CD14-positive monocyte (primary cell): ENCODE measurements around the gene RBM15. TPM values are rescaled to one million over a fixed set of nuclear protein-coding genes. Genes with fewer than 3 reads are reported as not detected.

ENCODE experiments used
- DNase-seq, 3 donors: peaks; one replicate each; pipeline ENCODE4 v3.0.0-alpha.2; 2011 to 2022
- H2AFZ ChIP-seq: 2 replicates; pipeline ENCODE4 v1.6.0; 2012; ENCODE audit warnings: mild to moderate bottlenecking, low read depth, low read length, inconsistent platforms; ENCODE audit not compliant: insufficient read depth, poor library complexity, severe bottlenecking
- H3K27ac ChIP-seq, 2 donors: 1 replicate in 1 of 2; 2 replicates in 1 of 2; pipeline ENCODE4 v1.5.1; 2012 to 2013; ENCODE audit warnings: low read length in 2 of 2, control low read depth in 1 of 2, inconsistent platforms in 1 of 2, low read depth in 1 of 2, mild to moderate bottlenecking in 1 of 2
- H3K27me3 ChIP-seq, 2 donors: one replicate each; pipeline versions ENCODE4 v1.6.0 to v1.6.1; 2011 to 2013; ENCODE audit warnings: low read length in 2 of 2; ENCODE audit not compliant: control insufficient read depth in 2 of 2, insufficient read depth in 2 of 2
- H3K36me3 ChIP-seq, 2 donors: replicated peaks in 1 of 2; 1 replicate in 1 of 2; 2 replicates in 1 of 2; pipeline versions ENCODE4 v1.5.1 to v1.6.1; 2012 to 2013; ENCODE audit warnings: low read length in 2 of 2, control low read depth in 1 of 2, inconsistent platforms in 1 of 2, mild to moderate bottlenecking in 1 of 2; ENCODE audit not compliant: insufficient read depth in 2 of 2, control insufficient read depth in 1 of 2
- H3K4me1 ChIP-seq, 2 donors: 1 replicate in 1 of 2; 2 replicates in 1 of 2; pipeline versions ENCODE4 v1.5.1 to v1.6.1; 2012 to 2013; ENCODE audit warnings: low read length in 2 of 2, control low read depth in 1 of 2, inconsistent platforms in 1 of 2, mild to moderate bottlenecking in 1 of 2, moderate library complexity in 1 of 2; ENCODE audit not compliant: insufficient read depth in 2 of 2, control insufficient read depth in 1 of 2
- H3K4me2 ChIP-seq: replicated peaks from 2 replicates; pipeline ENCODE3; 2012; ENCODE audit warnings: low read length, moderate library complexity, mild to moderate bottlenecking; ENCODE audit not compliant: poor library complexity, severe bottlenecking; ENCODE audit errors: extremely low read depth
- H3K4me3 ChIP-seq, 3 experiments: fragments of 200-600 bp in 1 of 3; sonication (generic) in 1 of 3; replicated peaks in 1 of 3; 1 replicate in 2 of 3; 2 replicates in 1 of 3; pipeline ENCODE4 v1.5.1; 2011 to 2013; ENCODE audit warnings: low read length in 3 of 3, mild to moderate bottlenecking in 3 of 3, control low read depth in 2 of 3, low read depth in 2 of 3, inconsistent platforms in 1 of 3, moderate library complexity in 1 of 3
- H3K79me2 ChIP-seq: 2 replicates; pipeline ENCODE4 v1.6.0; 2012; ENCODE audit warnings: mild to moderate bottlenecking, control low read depth, inconsistent platforms, low read length, moderate library complexity; ENCODE audit not compliant: insufficient read depth
- H3K9ac ChIP-seq: 2 replicates; pipeline ENCODE4 v1.6.0; 2017; ENCODE audit warnings: low read length, mild to moderate bottlenecking; ENCODE audit not compliant: insufficient read depth, poor library complexity, severe bottlenecking
- H3K9me3 ChIP-seq, 2 donors: replicated peaks in 1 of 2; 1 replicate in 1 of 2; 2 replicates in 1 of 2; pipeline versions ENCODE4 v1.5.1 to v1.6.1; 2012 to 2013; ENCODE audit warnings: low read length in 2 of 2, control low read depth in 1 of 2; ENCODE audit not compliant: control insufficient read depth in 1 of 2, insufficient read depth in 1 of 2
- H4K20me1 ChIP-seq: 2 replicates; pipeline ENCODE4 v1.6.0; 2012; ENCODE audit warnings: mild to moderate bottlenecking, low read length, control low read depth, moderate library complexity; ENCODE audit not compliant: insufficient read depth
- H3K27ac Mint-ChIP-seq, 7 donors: one replicate each; pipeline ENCODE4 v1.8.0; 2020; ENCODE audit warnings: mild to moderate bottlenecking in 7 of 7, mixed read lengths in 7 of 7, moderate library complexity in 6 of 7, inconsistent platforms in 2 of 7
- H3K27me3 Mint-ChIP-seq, 3 donors: one replicate each; pipeline ENCODE4 v1.8.0; 2021 to 2022; ENCODE audit warnings: low read depth in 3 of 3, mild to moderate bottlenecking in 3 of 3, mixed read lengths in 3 of 3, moderate library complexity in 3 of 3, inconsistent platforms in 1 of 3
- H3K36me3 Mint-ChIP-seq, 2 donors: one replicate each; pipeline ENCODE4 v1.8.0; 2020; ENCODE audit warnings: mixed read lengths in 2 of 2, inconsistent platforms in 1 of 2, mild to moderate bottlenecking in 1 of 2
- H3K4me1 Mint-ChIP-seq: one replicate; pipeline ENCODE4 v1.8.0; 2020; ENCODE audit warnings: mild to moderate bottlenecking, mixed read lengths
- H3K4me3 Mint-ChIP-seq, 2 donors: one replicate each; pipeline ENCODE4 v1.8.0; 2020; ENCODE audit warnings: mild to moderate bottlenecking in 2 of 2, mixed read lengths in 2 of 2, moderate library complexity in 1 of 2
- H3K9me3 Mint-ChIP-seq, 7 donors: one replicate each; pipeline ENCODE4 v1.8.0; 2020 to 2022; ENCODE audit warnings: mixed read lengths in 7 of 7, mild to moderate bottlenecking in 6 of 7, moderate library complexity in 6 of 7, inconsistent platforms in 2 of 7
- CTCF ChIP-seq: fragments of 200-600 bp; IDR thresholded peaks from one replicate; pipeline ENCODE4 v1.8.0; 2022; ENCODE audit warnings: antibody characterized with exemption, mild to moderate bottlenecking
- WGBS: methylation state at CpG from one replicate; pipeline ENCODE4 v1.1.5; 2013; ENCODE audit warnings: missing lambda C conversion rate; ENCODE audit not compliant: insufficient coverage; 5-methylcytosine and 5-hydroxymethylcytosine counted together
- intact Hi-C, 2 donors: fragments of 100-400 bp; cut with micrococcal nuclease; formaldehyde crosslinking; loops; one replicate each; pipeline versions ENCODE4 v1.15.0 to v1.15.1; 2023
- polyA plus RNA-seq, 3 donors: library from polyadenylated mRNA; depleted of rRNA in 1 of 3; unstranded in 2 of 3; stranded (reverse) in 1 of 3; fragments of 300-500 nt in 2 of 3; fragments of >200 nt in 1 of 3; fragmentation: Illumina TruSeq in 2 of 3; gene quantifications; 1 replicate in 2 of 3; 2 replicates in 1 of 3; pipeline ENCODE4 v1.2.3, GENCODE V29; 2012 to 2021

The RBM15 gene
- polyA plus RNA-seq, 3 donors = 6.7 to 16.8 (median 7.5) TPM

GRCh38 chr1:110338309-110338885 is 780 bp upstream of the RBM15 start:
- peak; percentile 98 to 100 (median 99) for DNase-seq
- Histone ChIP-seq H3K9ac (peak overlapping the region; percentile 91), H2AFZ (peak overlapping the region; percentile 98), H3K27me3 (no peaks in the 10 kb centered on the region), H3K36me3 (peaks cover 21 to 27% of the 10 kb centered on the region in 2 donors), H3K4me2 (peak overlapping the region; percentile 95), H3K4me1 (peaks cover 32 to 48% of the 10 kb centered on the region in 2 donors), H3K9me3 (no peaks in the 10 kb centered on the region), H3K79me2 (peaks cover 45% of the 10 kb centered on the region), H3K27ac (peak overlapping the region; percentile 94 to 99), H4K20me1 (peaks cover 34% of the 10 kb centered on the region), H3K4me3 (peak overlapping the region; percentile 88 to 99 (median 92))
- intact Hi-C loops = loop anchor here in 1 of 2 donors (5.0 kb wide), 1 partner anchor 69 kb away; the partner anchor contains the start of gene LAMTOR5
- under 1% methylated on average over 54 of the region's 57 CpGs for WGBS
- H3K27me3 Mint-ChIP-seq = peaks cover 0 to 1% (median 0%) of the 10 kb centered on the region in 3 donors
- peak; percentile 71 for TF ChIP-seq CTCF
- H3K9me3 Mint-ChIP-seq = peaks cover 0 to 3% (median 0%) of the 10 kb centered on the region in 7 donors
- no peak overlapping the region for H3K4me3 Mint-ChIP-seq
- H3K36me3 Mint-ChIP-seq = peaks cover 26 to 28% of the 10 kb centered on the region in 2 donors
- no peak overlapping the region for H3K27ac Mint-ChIP-seq
- H3K4me1 Mint-ChIP-seq = peaks cover 47% of the 10 kb centered on the region

- H3K4me1 Mint-ChIP-seq = peaks cover 56% of the 10 kb centered on the region
- Histone ChIP-seq H4K20me1 (peaks cover 46% of the 10 kb centered on the region), H3K4me1 (peaks cover 36 to 59% of the 10 kb centered on the region in 2 donors), H2AFZ (peak overlapping the region; percentile 87), H3K79me2 (peaks cover 57% of the 10 kb centered on the region), H3K4me3 (peak overlapping the region; percentile 66 to 99 (median 92)), H3K9ac (peak overlapping the region; percentile 91), H3K36me3 (peaks cover 28 to 40% of the 10 kb centered on the region in 2 donors), H3K9me3 (no peaks in the 10 kb centered on the region), H3K27me3 (no peaks in the 10 kb centered on the region), H3K4me2 (peak overlapping the region; percentile 95), H3K27ac (peak overlapping the region; percentile 94 to 99)
- DNase-seq = peak; percentile 29 to 54 (median 33)
- peaks cover 33 to 40% of the 10 kb centered on the region in 2 donors for H3K36me3 Mint-ChIP-seq
- TF ChIP-seq CTCF = no peak
- WGBS = under 1% methylated on average over 74 of the region's 77 CpGs
- H3K27me3 Mint-ChIP-seq = peaks cover 0 to 1% (median 0%) of the 10 kb centered on the region in 3 donors
- no peak overlapping the region for H3K4me3 Mint-ChIP-seq
- H3K9me3 Mint-ChIP-seq = peaks cover 0 to 3% (median 0%) of the 10 kb centered on the region in 7 donors
- intact Hi-C loops = loop anchor here in 1 of 2 donors (5.0 kb wide), 1 partner anchor 68 kb away; the partner anchor contains the start of gene LAMTOR5
- no peak overlapping the region for H3K27ac Mint-ChIP-seq
Measured at GRCh38 chr1:110339407-110340206, 430 bp downstream of the RBM15 start.
